KMS-11 (cell line): Measurements from ENCODE around the gene PLBD2.

Experiments
- H2AFZ ChIP-seq: fragments of 200-600 bp; sonication (generic); 2 replicates; pipeline ENCODE4 v1.6.1; 2016; ENCODE audit warnings: antibody characterized with exemption, mixed run types, low read depth
- H3K27ac ChIP-seq: fragments of 200-600 bp; sonication (generic); 2 replicates; pipeline ENCODE4 v1.6.1; 2016; ENCODE audit warnings: mild to moderate bottlenecking, mixed run types
- H3K27me3 ChIP-seq: fragments of 200-600 bp; sonication (generic); 2 replicates; pipeline ENCODE4 v1.6.1; 2017; ENCODE audit warnings: mild to moderate bottlenecking, low read depth, mixed run types, moderate library complexity; ENCODE audit not compliant: insufficient read depth
- H3K36me3 ChIP-seq: fragments of 200-600 bp; sonication (generic); 2 replicates; pipeline ENCODE4 v1.6.1; 2017; ENCODE audit warnings: mild to moderate bottlenecking, mixed run types; ENCODE audit not compliant: insufficient read depth
- H3K4me1 ChIP-seq: fragments of 200-600 bp; sonication (generic); 2 replicates; pipeline ENCODE4 v1.6.1; 2016; ENCODE audit warnings: mild to moderate bottlenecking, low read depth, mixed run types; ENCODE audit not compliant: poor library complexity, severe bottlenecking
- H3K4me2 ChIP-seq: fragments of 200-600 bp; sonication (generic); 2 replicates; pipeline ENCODE4 v1.7.0; 2016; ENCODE audit warnings: mild to moderate bottlenecking, mixed run types
- H3K4me3 ChIP-seq: fragments of 200-600 bp; sonication (generic); IDR thresholded peaks from 2 replicates; pipeline ENCODE4 v1.6.1; 2017; ENCODE audit warnings: low read depth, low read length, mixed read lengths; ENCODE audit not compliant: insufficient read depth
- H3K79me2 ChIP-seq: fragments of 200-600 bp; sonication (generic); 2 replicates; pipeline ENCODE4 v1.6.1; 2016; ENCODE audit warnings: low read depth, mixed run types; ENCODE audit not compliant: insufficient read depth
- H3K9ac ChIP-seq: fragments of 200-600 bp; sonication (generic); 2 replicates; pipeline ENCODE4 v1.6.1; 2016; ENCODE audit warnings: mild to moderate bottlenecking, mixed run types
- H4K20me1 ChIP-seq: fragments of 200-600 bp; sonication (generic); 2 replicates; pipeline ENCODE4 v1.6.1; 2016; ENCODE audit warnings: mild to moderate bottlenecking, mixed run types; ENCODE audit not compliant: insufficient read depth
- CTCF ChIP-seq: fragments of 200-600 bp; sonication (generic); conservative IDR thresholded peaks from 2 replicates; pipeline ENCODE4 v1.6.1; 2017; ENCODE audit warnings: low read depth, mild to moderate bottlenecking, antibody characterized with exemption, low read length, moderate library complexity, mixed read lengths

The PLBD2 gene

GRCh38 chr12:113374823-113375428, 16.5 kb downstream of the PLBD2 start:
- no peaks in the 10 kb centered on the region for H3K79me2 ChIP-seq
- no peaks in the 10 kb centered on the region for H4K20me1 ChIP-seq
- no peak overlapping the region for H2AFZ ChIP-seq
- H3K27me3 ChIP-seq: no peaks in the 10 kb centered on the region
- no peak overlapping the region for H3K27ac ChIP-seq
- H3K36me3 ChIP-seq: no peaks in the 10 kb centered on the region
- no peak overlapping the region for H3K4me3 ChIP-seq
- H3K4me1 ChIP-seq: no peaks in the 10 kb centered on the region
- no peak for TF ChIP-seq CTCF
- no peak overlapping the region for H3K4me2 ChIP-seq
- no peak overlapping the region for H3K9ac ChIP-seq

DNA sequence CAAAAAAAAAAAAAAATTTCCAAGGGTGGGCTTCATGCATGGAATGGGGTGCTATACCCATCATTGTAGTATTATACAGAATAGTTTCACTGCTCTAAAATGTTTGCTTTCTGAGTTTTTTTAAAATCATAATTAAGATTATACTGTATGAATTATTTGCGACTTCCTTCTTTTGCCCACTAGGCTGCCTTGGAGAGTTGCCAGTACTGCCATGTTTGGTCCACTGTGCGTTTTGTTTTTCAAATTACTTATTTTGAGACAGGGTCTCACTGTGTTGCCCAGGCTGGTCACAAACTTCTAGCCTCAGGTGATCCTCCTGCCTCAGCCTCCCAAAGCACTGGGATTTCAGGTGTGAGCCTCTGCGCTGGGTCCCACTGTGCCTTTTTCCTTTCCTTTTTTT, 19.9 kb downstream of the PLBD2 start:
- H3K4me3 ChIP-seq: no peak overlapping the region
- no peaks in the 10 kb centered on the region for H3K79me2 ChIP-seq
- H2AFZ ChIP-seq: no peak overlapping the region
- no peaks in the 10 kb centered on the region for H3K36me3 ChIP-seq
- no peak overlapping the region for H3K4me2 ChIP-seq
- TF ChIP-seq CTCF: no peak
- H4K20me1 ChIP-seq: no peaks in the 10 kb centered on the region
- no peaks in the 10 kb centered on the region for H3K4me1 ChIP-seq
- no peak overlapping the region for H3K27ac ChIP-seq
- H3K27me3 ChIP-seq: no peaks in the 10 kb centered on the region
- no peak overlapping the region for H3K9ac ChIP-seq

DNA sequence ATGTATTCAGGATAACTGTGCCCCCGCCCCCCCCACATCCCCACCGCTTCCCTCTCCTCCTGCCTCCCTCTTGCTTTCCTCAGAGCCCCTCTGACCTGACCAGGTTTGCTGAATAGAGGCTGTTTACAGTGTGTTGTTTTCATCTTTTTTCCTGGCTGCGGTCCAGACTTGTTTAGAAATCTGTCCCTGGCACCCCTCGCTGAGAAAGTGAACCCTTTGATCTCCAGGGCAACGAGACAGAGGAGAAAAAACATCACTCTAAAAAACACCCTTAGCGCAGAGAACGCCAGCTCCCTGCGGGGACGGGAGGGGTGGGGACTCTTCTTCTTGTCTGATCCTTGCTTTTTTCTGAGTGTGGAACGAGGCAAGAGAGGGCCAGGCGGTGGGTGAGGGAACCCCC, 22.8 kb downstream of the PLBD2 start:
- no peak for TF ChIP-seq CTCF
- no peak overlapping the region for H3K9ac ChIP-seq
- H3K4me2 ChIP-seq: no peak overlapping the region

DNA sequence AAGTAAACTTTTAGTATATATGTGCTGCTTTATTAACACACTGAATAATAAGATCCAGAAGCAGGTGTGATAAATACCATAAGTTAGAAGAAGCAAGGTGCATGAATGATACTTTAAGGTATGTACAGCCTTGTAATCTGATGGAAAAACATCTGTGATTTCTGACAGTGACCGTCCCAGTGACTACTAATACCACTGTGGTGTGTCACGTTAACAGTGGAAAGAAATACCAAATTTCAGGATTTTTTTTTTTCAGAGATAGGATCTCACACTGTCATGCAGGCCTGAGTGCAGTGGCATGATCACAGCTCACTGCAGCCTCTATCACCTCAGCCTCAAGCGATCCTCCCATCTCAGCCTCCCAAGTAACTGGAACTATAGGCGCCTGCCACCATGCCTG, 23.8 kb downstream of the PLBD2 start:
- Histone ChIP-seq H3K9ac (no peak overlapping the region), H3K27ac (no peak overlapping the region), H3K4me2 (no peak overlapping the region), H4K20me1 (no peaks in the 10 kb centered on the region), H3K4me3 (no peak overlapping the region), H3K79me2 (no peaks in the 10 kb centered on the region), H2AFZ (no peak overlapping the region), H3K27me3 (no peaks in the 10 kb centered on the region), H3K36me3 (no peaks in the 10 kb centered on the region), H3K4me1 (no peaks in the 10 kb centered on the region)
- no peak for TF ChIP-seq CTCF

More for the DNA sequence above, 22.8 kb downstream of the PLBD2 start:
- Histone ChIP-seq H3K4me3 (no peak overlapping the region), H3K27ac (no peak overlapping the region), H3K36me3 (no peaks in the 10 kb centered on the region), H2AFZ (no peak overlapping the region), H3K27me3 (no peaks in the 10 kb centered on the region), H3K79me2 (no peaks in the 10 kb centered on the region), H4K20me1 (no peaks in the 10 kb centered on the region), H3K4me1 (no peaks in the 10 kb centered on the region)
